ENCODE measurements around the gene GBE1.

GRCh38 chr3:81734742-81735141 lies 26.7 kb downstream of the GBE1 start:
- TF ChIP-seq POLR2A (IDR thresholded peaks at IDR 0.05), result no peak
- no peak for TF ChIP-seq CTCF (IDR thresholded peaks at IDR 0.05)
- TF ChIP-seq POLR2AphosphoS5 (IDR thresholded peaks at IDR 0.05), result no peak
- TF ChIP-seq EP300 (IDR thresholded peaks at IDR 0.05), result no peak

Measured in suprapubic skin (tissue), 4 donors.